GM12878 (cell line): Measurements from ENCODE around the gene ZNF599. TPM values are rescaled to one million over a fixed set of nuclear protein-coding genes. Genes with fewer than 3 reads are reported as not detected.
"Not testable (repeated sequence)": the region's sequence is repeated elsewhere in the genome, so short reads cannot be mapped to it uniquely, and the experiment has no call there.

ENCODE experiments used
- ATAC-seq: fragments of 200-7000 bp; cut with Tn5 transposase; 3 replicates; pipeline ENCODE4 v1.9.1; 2020; ENCODE audit warnings: mild to moderate bottlenecking, moderate library complexity
- BruUV-seq: library from RNA; stranded (reverse); fragments of 400-500 nt; replicated peaks from 2 replicates; lab custom pipeline; 2021; lab: Mats Ljungman, UMichigan
- CTCF ChIA-PET: fragments of 300-600 bp; sonication (Branson Sonifier 250); formaldehyde crosslinking; extraction: SDS; loops from one replicate; lab custom pipeline; 2021; ENCODE audit warnings: inconsistent platforms; lab: Yijun Ruan, JAX
- POLR2A ChIA-PET: fragments of 350-600 bp; formaldehyde crosslinking; extraction: SDS; loops from one replicate; lab custom pipeline; 2021; ENCODE audit warnings: inconsistent platforms; lab: Charles Lee
- RAD21 ChIA-PET: fragments of 300-600 bp; sonication (Branson Sonifier 250); formaldehyde crosslinking; loops from one replicate; lab custom pipeline; 2023; ENCODE audit warnings: antibody characterized with exemption; ENCODE audit not compliant: unreplicated experiment; lab: Charles Lee
- SMC1A ChIA-PET: fragments of 300-600 bp; sonication (Branson Sonifier 250); formaldehyde crosslinking; loops from one replicate; lab custom pipeline; 2023; ENCODE audit not compliant: unreplicated experiment, uncharacterized antibody; lab: Charles Lee
- DNase-seq: peaks from one replicate; pipeline ENCODE4 v3.0.0-alpha.2; 2011; ENCODE audit warnings: low read depth, low spot score
- FAIRE-seq: peaks from 3 replicates; lab custom pipeline; 2011; peaks lifted over from hg19 to GRCh38; lab: Jason Lieb, UNC
- H2AFZ ChIP-seq: 2 replicates; pipeline ENCODE4 v1.6.0; 2011; ENCODE audit warnings: low read depth, low read length, control low read depth; ENCODE audit not compliant: control insufficient read depth
- H3K27ac ChIP-seq: 2 replicates; pipeline ENCODE4 v1.5.1; 2011; ENCODE audit warnings: control low read depth; ENCODE audit not compliant: control insufficient read depth, insufficient read depth
- H3K27me3 ChIP-seq, 2 experiments: replicated peaks in 1 of 2; 2 replicates each; pipeline versions ENCODE4 v1.6.0 to v1.6.1; 2011; ENCODE audit warnings: low read length in 1 of 2; ENCODE audit not compliant: control insufficient read depth in 2 of 2, insufficient read depth in 2 of 2
- H3K36me3 ChIP-seq, 2 experiments: 2 replicates each; pipeline ENCODE4 v1.5.1; 2011; ENCODE audit warnings: low read length in 1 of 2; ENCODE audit not compliant: control insufficient read depth in 2 of 2, insufficient read depth in 2 of 2
- H3K4me1 ChIP-seq: 2 replicates; pipeline ENCODE4 v1.6.1; 2011; ENCODE audit warnings: mild to moderate bottlenecking, low read length, moderate library complexity, mixed read lengths; ENCODE audit not compliant: control insufficient read depth, insufficient read depth
- H3K4me2 ChIP-seq: 2 replicates; pipeline ENCODE4 v1.6.0; 2011; ENCODE audit warnings: control low read depth; ENCODE audit not compliant: control insufficient read depth, insufficient read depth
- H3K4me3 ChIP-seq: fragments of 200-600 bp; sonication (generic); 2 replicates; pipeline ENCODE4 v1.5.1; 2016
- H3K79me2 ChIP-seq: 2 replicates; pipeline ENCODE4 v1.6.0; 2011; ENCODE audit warnings: low read length; ENCODE audit not compliant: control insufficient read depth, insufficient read depth
- H3K9ac ChIP-seq: 2 replicates; pipeline ENCODE4 v1.8.0; 2011; ENCODE audit warnings: low read length, control low read depth, mixed read lengths; ENCODE audit not compliant: control insufficient read depth, insufficient read depth
- H3K9me3 ChIP-seq: replicated peaks from 3 replicates; pipeline ENCODE4 v1.5.1; 2011; ENCODE audit warnings: mild to moderate bottlenecking, low read length; ENCODE audit not compliant: control insufficient read depth, insufficient read depth
- H4K20me1 ChIP-seq: 2 replicates; pipeline ENCODE4 v1.6.0; 2011; ENCODE audit not compliant: control insufficient read depth, insufficient read depth
- CREM ChIP-seq: IDR thresholded peaks from 2 replicates; pipeline ENCODE4 v1.6.1; 2014; ENCODE audit warnings: antibody characterized with exemption, low read depth
- NFYA ChIP-seq: IDR thresholded peaks from 2 replicates; pipeline ENCODE4 v1.6.1; 2011; ENCODE audit warnings: low read depth, mild to moderate bottlenecking, low read length, improper control_type of control experiment, borderline replicate concordance
- PAX8 ChIP-seq: fragments of 450-650 bp; IDR thresholded peaks from 2 replicates; pipeline ENCODE4 v1.6.1; 2017; ENCODE audit warnings: mild to moderate bottlenecking, moderate library complexity
- POU2F2 ChIP-seq: IDR thresholded peaks from 3 replicates; pipeline ENCODE4 v1.6.1; 2011; ENCODE audit warnings: low read depth, mild to moderate bottlenecking, low read length, borderline replicate concordance
- ZBTB4 ChIP-seq: fragments of 450-650 bp; formaldehyde crosslinking; IDR thresholded peaks from 2 replicates; pipeline ENCODE4 v1.4.0; 2022; ENCODE audit warnings: mild to moderate bottlenecking, moderate library complexity
- WGBS: methylation state at CpG from one replicate; pipeline ENCODE4 v1.1.6; 2016; ENCODE audit warnings: low lambda C conversion rate; ENCODE audit not compliant: insufficient replicate concordance, insufficient coverage; ENCODE audit errors: missing lambda C conversion rate; 5-methylcytosine and 5-hydroxymethylcytosine counted together
- in situ Hi-C: fragments of 300-500 bp; cut with MboI; formaldehyde crosslinking; loops from 9 replicates; pipeline ENCODE4 v1.14.3; 2018; ENCODE audit warnings: mixed read lengths
- intact Hi-C: fragments of 100-400 bp; cut with micrococcal nuclease; formaldehyde crosslinking; loops from one replicate; pipeline ENCODE4 v1.14.2; 2022; ENCODE audit not compliant: unreplicated experiment
- polyA plus RNA-seq, 11 experiments: library from polyadenylated mRNA; depleted of rRNA in 4 of 11; unstranded in 6 of 11; stranded (reverse) in 5 of 11; fragments of >200 nt; fragmentation: Nextera tagmentation in 4 of 11; fragmentation: Illumina TruSeq in 1 of 11; extraction: Ambion mirVana in 4 of 11; extraction: Trizol in 1 of 11; gene quantifications; 1 replicate in 1 of 11; 2 replicates in 10 of 11; pipeline versions ENCODE4 v1.2.1 to v1.2.3, GENCODE V29; 2011 to 2016; ENCODE audit warnings: inconsistent platforms in 2 of 11, missing spikeins in 2 of 11, low read depth in 1 of 11
- total RNA-seq, 4 experiments: library from RNA; depleted of rRNA in 3 of 4; stranded (reverse); fragments of >200 nt in 3 of 4; fragmentation: Illumina TruSeq in 1 of 4; extraction: Trizol in 1 of 4; gene quantifications; 2 replicates each; pipeline versions ENCODE4 v1.2.1 to v1.2.3, GENCODE V29; 2013 to 2021

Gene ZNF599
- total and polyA plus RNA-seq, 10 of the 15 experiments (the other 5 are each of a cell fraction or from before 2014, with no cell fraction given) = 0.27 to 4.8 (median 1.9) TPM

GRCh38 chr19:34804115-34804514, 31.1 kb upstream of the ZNF599 start (continued):
- TF ChIP-seq ZBTB4 (CRISPR knock-in tag) (no peak), CREM (no peak), PAX8 (no peak), NFYA (no peak), POU2F2 (no peak)

- in situ Hi-C loops, SMC1A ChIA-PET, intact Hi-C loops, H4K20me1 ChIP-seq, H3K9ac ChIP-seq, H3K79me2 ChIP-seq, H3K4me1 ChIP-seq, H2AFZ ChIP-seq, BruUV-seq, H3K27me3 ChIP-seq, H3K36me3 ChIP-seq, FAIRE-seq, CTCF ChIA-PET, DNase-seq, RAD21 ChIA-PET, H3K4me3 ChIP-seq, ATAC-seq, POLR2A ChIA-PET, H3K27ac ChIP-seq, H3K9me3 ChIP-seq, H3K4me2 ChIP-seq: not testable (repeated sequence)
- WGBS = 39% methylated on average over 5 of the region's 6 CpGs
Observed at GRCh38 chr19:34796953-34797352, 23.9 kb upstream of the ZNF599 start.
